Measurements from ENCODE around the gene SFT2D1. TPM values are rescaled to one million over a fixed set of nuclear protein-coding genes. Genes with fewer than 3 reads are reported as not detected.

Gene SFT2D1
- total and polyA plus RNA-seq, 9 of the 15 experiments (the other 6 are each of a cell fraction or from before 2014, with no cell fraction given), result 54.4 to 140 (median 74.6) TPM

DNA sequence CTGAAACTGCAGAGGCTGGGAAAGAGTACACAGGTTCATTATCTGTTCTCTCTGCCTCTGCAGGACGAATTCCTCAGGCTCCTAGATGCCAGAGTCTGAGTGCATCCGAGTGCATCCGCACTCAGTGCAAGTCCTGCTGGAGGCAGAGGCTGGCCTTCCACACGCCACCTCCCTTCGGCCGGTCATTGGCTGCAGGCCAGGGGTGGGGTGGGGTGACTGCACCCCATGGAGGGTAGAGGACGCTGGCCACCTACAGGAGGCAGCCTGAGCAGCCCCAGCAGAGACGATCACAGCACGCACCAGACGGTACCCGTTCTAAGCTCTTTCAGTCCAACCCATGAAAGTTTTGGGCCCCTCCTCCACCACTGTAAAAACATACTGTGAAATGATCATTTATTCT is 11.7 kb downstream of the SFT2D1 start:
- H3K27me3 ChIP-seq (ENCODE audit: control insufficient read depth in 2 of 2, insufficient read depth in 2 of 2, low read length in 2 of 2), result no peaks in the 10 kb centered on the region
- H3K4me2 ChIP-seq (ENCODE audit: insufficient read depth, low read length), result peak overlapping the region; percentile 38
- peaks cover 5 to 14% of the 10 kb centered on the region in 2 experiments; a peak in 4 of 5 replicates for H3K4me1 ChIP-seq (replicated peaks in 1 of 2; ENCODE audit: control insufficient read depth in 2 of 2, insufficient read depth in 2 of 2, low read length in 2 of 2)
- intact Hi-C loops (cut with micrococcal nuclease), result loop anchor here (1.0 to 5.0 kb wide), 3 partner anchors 18 to 72 kb away; no protein-coding TSS in a partner anchor
- ATAC-seq, result peak; percentile 100
- FAIRE-seq, result peak; percentile 97
- H3K79me2 ChIP-seq (ENCODE audit: control insufficient read depth, insufficient read depth, low read length), result peaks cover 68% of the 10 kb centered on the region
- BruUV-seq (replicated peaks), result no TSS peak
- 3% methylated on average over 11 of the region's 11 CpGs for WGBS (ENCODE audit: insufficient coverage, low coverage, missing lambda C conversion rate)
- H4K20me1 ChIP-seq (replicated peaks; ENCODE audit: control insufficient read depth, insufficient read depth, low read length), result peaks cover 13% of the 10 kb centered on the region; the same call in 1 of the 2 replicates
- peaks cover 47% of the 10 kb centered on the region for H3K36me3 ChIP-seq (ENCODE audit: control insufficient read depth, insufficient read depth, low read length)
- CTCF ChIA-PET (ENCODE audit: low intra/inter-chr PET ratio), result interaction anchor here (1.2 kb wide), 2 partner anchors 51 to 70 kb away, joined by 3 read pairs; no protein-coding TSS in a partner anchor
- H3K9me3 ChIP-seq (replicated peaks; ENCODE audit: control insufficient read depth, insufficient read depth, low read depth, low read length), result no peaks in the 10 kb centered on the region
- 0 out of 2 replicates have a peak overlapping the region, but pooled peaks have one; percentile 32 for H2AFZ ChIP-seq (ENCODE audit: low read depth, low read length)
- no peak overlapping the region for H3K27ac ChIP-seq (ENCODE audit: extremely low read depth, low read depth, low read length)
- POLR2A ChIA-PET, result interaction anchor here (0.6 to 2.4 kb wide), 2 partner anchors 12 to 47 kb away, joined by 4 to 9 read pairs; partner anchors contain the start of gene SFT2D1
- no peak overlapping the region for H3K9ac ChIP-seq (ENCODE audit: insufficient read depth in 1 of 2, low read depth in 2 of 2, low read length in 2 of 2)
- in situ Hi-C loops (cut with MboI), result loop anchor here (5.0 kb wide), 1 partner anchor 47 kb away; no protein-coding TSS in a partner anchor
- H3K4me3 ChIP-seq, result no peak overlapping the region
- no peaks in the 10 kb centered on the region for H3K9me1 ChIP-seq (ENCODE audit: control insufficient read depth, insufficient read depth, low read length)
- DNase-seq (ENCODE audit: extremely low read depth in 1 of 4, low spot score in 3 of 4), result peak; percentile 93 to 98 (median 95)
- TF ChIP-seq JUNB (CRISPR knock-in tag; conservative IDR thresholded peaks at IDR 0.05) (no peak), RFX5 (IDR thresholded peaks at IDR 0.05; ENCODE audit: low read depth, low read length) (no peak), FOXA3 (CRISPR knock-in tag; conservative IDR thresholded peaks at IDR 0.05 in 1 of 2, IDR thresholded peaks at IDR 0.05 in 1 of 2) (no peak), L3MBTL2 (IDR thresholded peaks at IDR 0.05) (peak; percentile 62), JUND (IDR thresholded peaks at IDR 0.05; ENCODE audit: borderline replicate concordance, low read depth, low read length) (peak; percentile 78), JUND (tag; IDR thresholded peaks at IDR 0.05; ENCODE audit: borderline replicate concordance, low read depth, low read length) (peak; percentile 66; the same call in 1 of the 3 replicates), POLR2AphosphoS2 (IDR thresholded peaks at IDR 0.05; ENCODE audit: low read length) (no peak), MBD2 (IDR thresholded peaks at IDR 0.05; ENCODE audit: borderline replicate concordance, low read depth) (no peak), RBM22 (IDR thresholded peaks at IDR 0.05; ENCODE audit: low read depth, low read length, poor library complexity, severe bottlenecking) (no peak), ZNF778 (CRISPR knock-in tag; IDR thresholded peaks at IDR 0.05) (no peak), CREB5 (CRISPR knock-in tag; IDR thresholded peaks at IDR 0.05) (no peak), ZNF780A (CRISPR knock-in tag; IDR thresholded peaks at IDR 0.05) (no peak), SMAD1 (IDR thresholded peaks at IDR 0.05; ENCODE audit: low read depth, low read length, partially characterized antibody) (peak; percentile 78), PKNOX1 (IDR thresholded peaks at IDR 0.05) (no peak), ZFP91 (CRISPR knock-in tag; IDR thresholded peaks at IDR 0.05) (no peak), GTF2E2 (tag; IDR thresholded peaks at IDR 0.05) (no peak)
- TF ChIP-seq, protein P1, sequence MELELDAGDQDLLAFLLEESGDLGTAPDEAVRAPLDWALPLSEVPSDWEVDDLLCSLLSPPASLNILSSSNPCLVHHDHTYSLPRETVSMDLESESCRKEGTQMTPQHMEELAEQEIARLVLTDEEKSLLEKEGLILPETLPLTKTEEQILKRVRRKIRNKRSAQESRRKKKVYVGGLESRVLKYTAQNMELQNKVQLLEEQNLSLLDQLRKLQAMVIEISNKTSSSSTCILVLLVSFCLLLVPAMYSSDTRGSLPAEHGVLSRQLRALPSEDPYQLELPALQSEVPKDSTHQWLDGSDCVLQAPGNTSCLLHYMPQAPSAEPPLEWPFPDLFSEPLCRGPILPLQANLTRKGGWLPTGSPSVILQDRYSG (tag; conservative IDR thresholded peaks at IDR 0.05; ENCODE audit: low read depth), result no peak
